Cardiac fibroblast (primary cell): ENCODE results near the gene BST1.

Experiments
- DNase-seq, 2 donors: peaks; one replicate each; pipeline versions ENCODE4 v3.0.0 to v3.0.0-alpha.2; 2010; ENCODE audit warnings: low read depth in 2 of 2
- H3K4me3 ChIP-seq, 2 donors: replicated peaks in 1 of 2; 1 replicate in 1 of 2; 2 replicates in 1 of 2; pipeline ENCODE4 v1.5.1; 2011; ENCODE audit warnings: low read depth in 2 of 2, low read length in 2 of 2, mild to moderate bottlenecking in 2 of 2, moderate library complexity in 1 of 2
- TF ChIP-seq, protein P1 (sequence below): IDR thresholded peaks from one replicate; pipeline ENCODE4 v1.5.1; 2011; ENCODE audit warnings: low read depth, mild to moderate bottlenecking, low read length, inconsistent platforms

Gene BST1

DNA sequence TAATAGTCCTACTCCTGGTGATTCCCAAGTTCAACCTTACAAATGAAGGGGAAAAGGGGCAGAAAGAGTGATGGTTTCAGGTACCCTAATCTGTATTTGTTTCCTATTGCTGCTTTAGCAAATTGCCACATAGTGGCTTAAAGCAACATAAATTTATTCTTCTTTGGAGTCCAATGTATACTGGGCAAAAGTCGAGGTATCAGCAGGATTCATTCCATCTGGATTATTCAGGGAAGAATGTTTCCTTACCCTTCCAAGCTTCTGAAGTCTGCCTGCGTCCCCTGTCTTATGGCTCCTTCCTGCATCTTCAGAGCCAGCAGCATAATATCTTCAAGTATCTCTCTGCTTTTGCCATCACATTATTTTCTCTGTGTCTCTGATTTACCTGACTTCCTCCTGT, 10.3 kb upstream of the BST1 start:
- no peak overlapping the region for H3K4me3 ChIP-seq
- TF ChIP-seq, protein P1, sequence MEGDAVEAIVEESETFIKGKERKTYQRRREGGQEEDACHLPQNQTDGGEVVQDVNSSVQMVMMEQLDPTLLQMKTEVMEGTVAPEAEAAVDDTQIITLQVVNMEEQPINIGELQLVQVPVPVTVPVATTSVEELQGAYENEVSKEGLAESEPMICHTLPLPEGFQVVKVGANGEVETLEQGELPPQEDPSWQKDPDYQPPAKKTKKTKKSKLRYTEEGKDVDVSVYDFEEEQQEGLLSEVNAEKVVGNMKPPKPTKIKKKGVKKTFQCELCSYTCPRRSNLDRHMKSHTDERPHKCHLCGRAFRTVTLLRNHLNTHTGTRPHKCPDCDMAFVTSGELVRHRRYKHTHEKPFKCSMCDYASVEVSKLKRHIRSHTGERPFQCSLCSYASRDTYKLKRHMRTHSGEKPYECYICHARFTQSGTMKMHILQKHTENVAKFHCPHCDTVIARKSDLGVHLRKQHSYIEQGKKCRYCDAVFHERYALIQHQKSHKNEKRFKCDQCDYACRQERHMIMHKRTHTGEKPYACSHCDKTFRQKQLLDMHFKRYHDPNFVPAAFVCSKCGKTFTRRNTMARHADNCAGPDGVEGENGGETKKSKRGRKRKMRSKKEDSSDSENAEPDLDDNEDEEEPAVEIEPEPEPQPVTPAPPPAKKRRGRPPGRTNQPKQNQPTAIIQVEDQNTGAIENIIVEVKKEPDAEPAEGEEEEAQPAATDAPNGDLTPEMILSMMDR = no peak
- DNase-seq = no peak

GRCh38 chr4:15694431-15694830, 8.4 kb upstream of the BST1 start:
- H3K4me3 ChIP-seq = no peak overlapping the region
- TF ChIP-seq, protein P1 = no peak
- DNase-seq = no peak

DNA sequence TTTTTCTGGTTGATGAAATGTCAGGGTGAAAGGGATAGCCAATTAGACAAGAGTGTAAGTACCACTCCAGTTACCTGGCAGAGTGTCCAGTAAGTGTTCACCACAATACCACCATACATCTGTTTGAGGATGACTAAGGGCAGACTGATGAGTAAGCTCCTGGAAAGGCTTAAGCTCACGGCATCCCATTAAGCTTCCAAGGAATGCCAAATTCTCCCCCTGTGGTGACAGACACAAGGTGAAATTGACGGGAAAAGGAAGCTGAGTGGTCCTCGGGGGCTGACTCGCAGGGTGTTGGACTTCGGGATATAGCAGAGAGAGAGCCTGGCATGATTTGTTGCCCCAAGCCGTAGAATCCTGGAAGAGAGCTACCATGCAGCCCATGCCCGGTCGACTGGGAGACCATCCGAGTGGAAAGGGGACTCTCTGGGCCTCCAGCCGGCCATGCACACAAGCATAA, 7.6 kb upstream of the BST1 start:
- no peak overlapping the region for H3K4me3 ChIP-seq
- TF ChIP-seq, protein P1 = no peak
- DNase-seq = peak; percentile 80 to 92

DNA sequence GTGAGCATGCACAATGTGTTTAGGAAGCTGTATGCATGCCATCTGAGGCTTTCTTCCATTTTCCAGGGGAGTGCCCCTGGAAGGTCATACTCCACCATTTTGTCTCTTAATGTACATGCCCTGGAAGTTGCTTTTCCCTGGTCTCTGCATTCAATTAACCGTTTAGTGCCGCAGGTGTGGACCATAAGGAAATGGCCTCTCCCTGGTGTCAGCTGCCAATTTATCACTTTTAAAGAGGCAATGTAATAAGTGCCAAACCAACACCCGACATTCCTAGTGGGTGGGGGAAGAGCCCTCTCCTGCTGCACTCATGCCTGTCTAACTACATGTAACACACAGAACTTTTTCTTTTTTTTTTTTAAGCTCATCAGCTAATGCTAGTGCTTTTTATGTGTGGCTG, 7.1 kb upstream of the BST1 start:
- H3K4me3 ChIP-seq = no peak overlapping the region
- TF ChIP-seq, protein P1 = no peak
- DNase-seq = no peak

GRCh38 chr4:15696866-15697265, 6.0 kb upstream of the BST1 start:
- TF ChIP-seq, protein P1 = no peak
- no peak overlapping the region for H3K4me3 ChIP-seq
- DNase-seq = no peak

DNA sequence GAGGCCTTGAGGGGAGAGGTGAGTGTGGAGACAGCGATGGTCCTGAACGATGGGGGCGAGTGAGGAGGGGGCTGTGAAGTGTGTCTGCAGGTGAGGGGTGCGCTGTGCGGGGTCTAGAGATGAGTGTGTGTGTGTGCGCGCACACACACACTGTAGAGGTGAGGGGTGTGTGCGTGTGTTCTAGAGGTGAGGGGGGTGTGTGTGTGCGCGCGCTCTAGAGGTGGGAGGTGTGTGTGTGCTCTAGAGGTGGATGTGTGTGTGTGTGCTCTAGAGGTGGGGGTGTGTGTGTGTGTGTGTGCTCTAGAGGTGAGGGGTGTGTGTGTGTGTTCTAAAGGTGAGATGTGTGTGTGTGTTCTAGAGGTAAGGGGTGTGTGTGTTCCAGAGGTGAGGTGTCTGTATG, 574 bp downstream of the BST1 start:
- no peak for DNase-seq
- TF ChIP-seq, protein P1 = no peak
- H3K4me3 ChIP-seq = peak overlapping the region; percentile 50 to 57

GRCh38 chr4:15704129-15704528, 1.3 kb downstream of the BST1 start:
- H3K4me3 ChIP-seq = no peak overlapping the region
- DNase-seq = no peak
- TF ChIP-seq, protein P1 = no peak
